ENCODE measurements around the gene OPN4. TPM values are rescaled to one million over a fixed set of nuclear protein-coding genes. Genes with fewer than 3 reads are reported as not detected.

OPN4 gene
- total RNA-seq, 1 experiment from 2014 or later: not detected

DNA sequence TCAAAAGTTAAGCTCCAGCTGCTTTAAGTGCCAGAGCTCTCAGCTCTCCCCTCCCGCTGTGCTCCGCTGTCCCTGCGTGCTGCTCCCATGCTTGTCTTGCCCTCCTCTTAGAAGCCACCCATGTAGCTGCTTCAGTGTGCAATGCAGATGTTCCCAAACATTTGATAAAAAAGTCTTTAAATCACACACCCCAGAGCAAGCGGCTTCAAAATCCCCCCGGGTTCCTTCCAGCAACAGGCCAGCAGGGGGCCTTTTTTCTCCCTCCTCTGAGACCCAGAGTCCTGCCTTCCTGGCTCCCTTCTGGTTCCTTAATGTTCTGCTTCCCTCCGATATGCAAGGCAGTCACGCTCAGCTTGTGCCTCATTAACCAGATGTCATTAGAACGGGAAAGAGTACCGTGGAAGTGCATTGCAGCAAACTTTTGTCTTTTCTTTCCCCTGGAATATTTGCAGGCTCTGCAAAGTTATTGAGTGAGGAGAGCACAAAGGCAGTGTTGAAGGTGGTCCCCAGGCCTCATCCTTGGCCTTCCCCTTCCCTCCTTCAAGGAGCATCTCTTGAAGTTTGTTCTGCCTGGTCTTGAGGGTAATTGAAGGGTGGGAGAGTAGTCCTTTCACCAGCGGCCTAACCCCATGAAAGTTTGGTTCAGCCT, 39.5 kb downstream of the OPN4 start:
- peak in 1 of 2 experiments; percentile 60 for DNase-seq
- Histone ChIP-seq H3K36me3 (ENCODE audit: control insufficient read depth, insufficient read depth, low read length) (no peaks in the 10 kb centered on the region), H3K27me3 (replicated peaks; ENCODE audit: control insufficient read depth, insufficient read depth, low read length) (no peaks in the 10 kb centered on the region), H3K4me1 (no peaks in the 10 kb centered on the region), H3K4me3 (ENCODE audit: low read depth, low read length) (no peak overlapping the region), H3K9me3 (no peaks in the 10 kb centered on the region)
- intact Hi-C loops (cut with micrococcal nuclease; ENCODE audit: unreplicated experiment): loop anchor here (1.0 kb wide), 1 partner anchor 205 kb away; no protein-coding TSS in a partner anchor
- TF ChIP-seq, protein P1, sequence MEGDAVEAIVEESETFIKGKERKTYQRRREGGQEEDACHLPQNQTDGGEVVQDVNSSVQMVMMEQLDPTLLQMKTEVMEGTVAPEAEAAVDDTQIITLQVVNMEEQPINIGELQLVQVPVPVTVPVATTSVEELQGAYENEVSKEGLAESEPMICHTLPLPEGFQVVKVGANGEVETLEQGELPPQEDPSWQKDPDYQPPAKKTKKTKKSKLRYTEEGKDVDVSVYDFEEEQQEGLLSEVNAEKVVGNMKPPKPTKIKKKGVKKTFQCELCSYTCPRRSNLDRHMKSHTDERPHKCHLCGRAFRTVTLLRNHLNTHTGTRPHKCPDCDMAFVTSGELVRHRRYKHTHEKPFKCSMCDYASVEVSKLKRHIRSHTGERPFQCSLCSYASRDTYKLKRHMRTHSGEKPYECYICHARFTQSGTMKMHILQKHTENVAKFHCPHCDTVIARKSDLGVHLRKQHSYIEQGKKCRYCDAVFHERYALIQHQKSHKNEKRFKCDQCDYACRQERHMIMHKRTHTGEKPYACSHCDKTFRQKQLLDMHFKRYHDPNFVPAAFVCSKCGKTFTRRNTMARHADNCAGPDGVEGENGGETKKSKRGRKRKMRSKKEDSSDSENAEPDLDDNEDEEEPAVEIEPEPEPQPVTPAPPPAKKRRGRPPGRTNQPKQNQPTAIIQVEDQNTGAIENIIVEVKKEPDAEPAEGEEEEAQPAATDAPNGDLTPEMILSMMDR (IDR thresholded peaks at IDR 0.05; ENCODE audit: insufficient read depth in 1 of 2, low read depth in 1 of 2, low read length in 1 of 2, severe bottlenecking in 1 of 2, unreplicated experiment in 1 of 2): peak; percentile 72 to 81
- H3K36me3 Mint-ChIP-seq (ENCODE audit: insufficient read depth, unreplicated experiment): peaks cover 4% of the 10 kb centered on the region
- POLR2A ChIA-PET: interaction anchor here (0.6 kb wide), 1 partner anchor 56 kb away, joined by 7 read pairs; no protein-coding TSS in a partner anchor
- no peak overlapping the region for H3K4me3 Mint-ChIP-seq (ENCODE audit: unreplicated experiment)
- no TSS peak for BruUV-seq (replicated peaks)
- no peak overlapping the region for H3K27ac Mint-ChIP-seq (ENCODE audit: unreplicated experiment)
- CTCF ChIA-PET: no interaction called here
- H3K4me1 Mint-ChIP-seq (ENCODE audit: low read depth, unreplicated experiment): no peaks in the 10 kb centered on the region
- H3K9me3 Mint-ChIP-seq (ENCODE audit: unreplicated experiment): no peaks in the 10 kb centered on the region
- H3K27me3 Mint-ChIP-seq (ENCODE audit: insufficient read depth, unreplicated experiment): peaks cover 2% of the 10 kb centered on the region

DNA sequence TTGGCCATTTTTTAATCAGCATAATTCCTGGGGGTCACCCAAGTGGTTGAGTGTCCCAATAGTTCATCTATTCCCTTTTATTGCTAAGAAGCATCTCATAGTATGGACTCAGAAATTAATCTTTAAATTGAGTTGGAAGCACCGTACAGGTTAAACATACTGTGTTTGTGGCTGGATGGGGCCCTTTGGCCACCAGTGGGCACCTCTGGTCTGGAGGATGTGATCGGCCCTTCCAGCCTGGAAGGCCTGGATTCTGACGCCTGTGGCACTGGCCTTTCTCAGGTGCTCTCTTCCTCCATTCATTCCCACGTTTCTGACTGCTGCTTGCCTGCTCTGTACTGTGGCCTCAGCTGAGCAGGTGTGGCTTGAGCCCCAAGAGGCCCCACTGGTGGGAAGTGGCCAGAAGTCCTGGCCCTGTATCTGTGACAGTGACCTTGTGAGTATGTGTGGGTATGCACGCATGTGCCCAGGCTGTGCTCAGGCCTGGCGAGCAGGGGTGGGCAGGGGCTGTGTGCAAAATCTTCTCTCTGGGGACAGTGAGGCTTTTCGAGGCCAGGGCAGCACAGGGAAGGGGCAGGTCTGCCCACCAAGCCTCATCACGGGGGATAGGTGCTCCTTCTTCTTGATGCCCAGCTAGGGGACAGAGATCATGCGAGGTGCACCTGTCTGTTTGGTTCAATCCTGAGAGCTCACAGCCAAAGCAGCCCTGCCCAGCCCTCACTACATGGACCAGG, 44.0 kb downstream of the OPN4 start:
- peak in 1 of 2 experiments; percentile 24 for DNase-seq
- TF ChIP-seq, protein P1 (IDR thresholded peaks at IDR 0.05; ENCODE audit: insufficient read depth in 1 of 2, low read depth in 1 of 2, low read length in 1 of 2, severe bottlenecking in 1 of 2, unreplicated experiment in 1 of 2): peak; percentile 19 to 37
- CTCF ChIA-PET: no interaction called here
- Histone ChIP-seq H3K27me3 (replicated peaks; ENCODE audit: control insufficient read depth, insufficient read depth, low read length) (no peaks in the 10 kb centered on the region), H3K4me1 (no peaks in the 10 kb centered on the region), H3K9me3 (no peaks in the 10 kb centered on the region), H3K4me3 (ENCODE audit: low read depth, low read length) (no peak overlapping the region), H3K36me3 (ENCODE audit: control insufficient read depth, insufficient read depth, low read length) (no peaks in the 10 kb centered on the region)
- Mint-ChIP-seq H3K4me3 (ENCODE audit: unreplicated experiment) (no peak overlapping the region), H3K27ac (ENCODE audit: unreplicated experiment) (no peak overlapping the region), H3K4me1 (ENCODE audit: low read depth, unreplicated experiment) (no peaks in the 10 kb centered on the region), H3K27me3 (ENCODE audit: insufficient read depth, unreplicated experiment) (peaks cover 2% of the 10 kb centered on the region), H3K9me3 (ENCODE audit: unreplicated experiment) (no peaks in the 10 kb centered on the region), H3K36me3 (ENCODE audit: insufficient read depth, unreplicated experiment) (peaks cover 4% of the 10 kb centered on the region)
- BruUV-seq (replicated peaks): no TSS peak
- intact Hi-C loops (cut with micrococcal nuclease; ENCODE audit: unreplicated experiment): no loop called here
- POLR2A ChIA-PET: no interaction called here

DNA sequence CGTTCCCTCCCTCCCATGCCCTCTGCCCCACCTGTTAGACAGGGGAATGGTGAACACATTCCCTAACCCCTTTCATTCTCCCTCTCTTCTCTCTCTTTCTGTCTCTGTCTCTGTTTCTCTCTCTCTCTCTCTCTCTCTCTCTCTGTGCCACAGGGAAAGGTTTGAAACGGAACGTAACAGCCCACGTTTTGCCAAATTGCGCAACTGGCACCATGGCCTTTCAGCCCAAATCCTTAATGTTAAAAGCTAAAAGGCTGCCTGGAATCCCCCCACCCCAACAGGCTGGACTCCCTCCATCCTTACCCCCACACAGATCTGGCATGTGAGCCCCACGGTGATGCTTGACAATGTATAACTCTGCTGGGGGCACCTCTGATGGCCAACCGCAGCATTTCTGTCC, 44.8 kb downstream of the OPN4 start:
- Mint-ChIP-seq H3K27me3 (ENCODE audit: insufficient read depth, unreplicated experiment) (peaks cover 2% of the 10 kb centered on the region), H3K9me3 (ENCODE audit: unreplicated experiment) (no peaks in the 10 kb centered on the region), H3K27ac (ENCODE audit: unreplicated experiment) (no peak overlapping the region), H3K4me1 (ENCODE audit: low read depth, unreplicated experiment) (no peaks in the 10 kb centered on the region), H3K36me3 (ENCODE audit: insufficient read depth, unreplicated experiment) (no peaks in the 10 kb centered on the region), H3K4me3 (ENCODE audit: unreplicated experiment) (no peak overlapping the region)
- no peaks in the 10 kb centered on the region for H3K9me3 ChIP-seq
- DNase-seq: no peak
- POLR2A ChIA-PET: no interaction called here
- no peaks in the 10 kb centered on the region for H3K27me3 ChIP-seq (replicated peaks; ENCODE audit: control insufficient read depth, insufficient read depth, low read length)
- no peak overlapping the region for H3K4me3 ChIP-seq (ENCODE audit: low read depth, low read length)
- BruUV-seq (replicated peaks): no TSS peak
- no peaks in the 10 kb centered on the region for H3K36me3 ChIP-seq (ENCODE audit: control insufficient read depth, insufficient read depth, low read length)
- TF ChIP-seq, protein P1 (IDR thresholded peaks at IDR 0.05; ENCODE audit: insufficient read depth in 1 of 2, low read depth in 1 of 2, low read length in 1 of 2, severe bottlenecking in 1 of 2, unreplicated experiment in 1 of 2): no peak
- intact Hi-C loops (cut with micrococcal nuclease; ENCODE audit: unreplicated experiment): no loop called here
- H3K4me1 ChIP-seq: no peaks in the 10 kb centered on the region
- CTCF ChIA-PET: no interaction called here

Measured in Caco-2 (cell line).